GM23338 (cell line): ENCODE data around the gene COL18A1. TPM values are rescaled to one million over a fixed set of nuclear protein-coding genes. Genes with fewer than 3 reads are reported as not detected.

ENCODE experiments used
- ATAC-seq: fragments of 200-7000 bp; cut with Tn5 transposase; 3 replicates; pipeline ENCODE4 v1.9.1; 2020
- DNase-seq: peaks from one replicate; pipeline ENCODE4 v3.0.0-alpha.2; 2015; ENCODE audit warnings: low spot score
- H2AFZ ChIP-seq: fragments of 200-600 bp; sonication (generic); 2 replicates; pipeline ENCODE4 v1.8.0; 2016; ENCODE audit warnings: antibody characterized with exemption, mild to moderate bottlenecking, moderate library complexity
- H3F3A ChIP-seq: fragments of 200-600 bp; sonication (generic); replicated peaks from 2 replicates; pipeline ENCODE4 v1.8.0; 2017; ENCODE audit warnings: antibody characterized with exemption, mixed run types, low read depth
- H3K27ac ChIP-seq: fragments of 200-600 bp; sonication (generic); 2 replicates; pipeline ENCODE4 v1.6.1; 2016; ENCODE audit warnings: low read depth
- H3K27me3 ChIP-seq: fragments of 200-600 bp; sonication (generic); 2 replicates; pipeline ENCODE4 v1.8.0; 2016; ENCODE audit warnings: mild to moderate bottlenecking, mixed run types, moderate library complexity; ENCODE audit not compliant: insufficient read depth
- H3K36me3 ChIP-seq: fragments of 200-600 bp; sonication (generic); 2 replicates; pipeline ENCODE4 v1.8.0; 2016; ENCODE audit warnings: mild to moderate bottlenecking; ENCODE audit not compliant: insufficient read depth
- H3K4me1 ChIP-seq: fragments of 200-600 bp; sonication (generic); 2 replicates; pipeline ENCODE4 v1.8.0; 2016; ENCODE audit warnings: mild to moderate bottlenecking, moderate library complexity; ENCODE audit not compliant: insufficient read depth
- H3K4me2 ChIP-seq: fragments of 200-600 bp; sonication (generic); 2 replicates; pipeline ENCODE4 v1.7.1; 2017; ENCODE audit warnings: mixed run types
- H3K4me3 ChIP-seq: fragments of 200-600 bp; sonication (generic); 2 replicates; pipeline ENCODE4 v1.6.1; 2016; ENCODE audit warnings: mixed run types
- H3K79me2 ChIP-seq: fragments of 200-600 bp; sonication (generic); replicated peaks from 2 replicates; pipeline ENCODE4 v1.8.0; 2017; ENCODE audit warnings: mild to moderate bottlenecking; ENCODE audit not compliant: insufficient read depth
- H3K9me2 ChIP-seq: fragments of 200-600 bp; sonication (generic); 2 replicates; pipeline ENCODE4 v1.8.0; 2017; ENCODE audit not compliant: insufficient read depth
- H4K20me1 ChIP-seq: fragments of 200-600 bp; sonication (generic); replicated peaks from 2 replicates; pipeline ENCODE4 v1.8.0; 2017; ENCODE audit warnings: mild to moderate bottlenecking; ENCODE audit not compliant: insufficient read depth
- H3K27ac Mint-ChIP-seq: 2 replicates; pipeline ENCODE4 v1.8.0; 2020; ENCODE audit warnings: inconsistent platforms, mild to moderate bottlenecking, moderate library complexity, mixed read lengths
- H3K27me3 Mint-ChIP-seq: 3 replicates; pipeline ENCODE4 v1.8.0; 2022; ENCODE audit warnings: low read depth, mild to moderate bottlenecking, moderate library complexity, mixed read lengths, inconsistent platforms; ENCODE audit not compliant: insufficient read depth, poor library complexity
- H3K36me3 Mint-ChIP-seq: 3 replicates; pipeline ENCODE4 v1.8.0; 2021; ENCODE audit warnings: low read depth, mild to moderate bottlenecking, inconsistent platforms, moderate library complexity, mixed read lengths
- H3K4me1 Mint-ChIP-seq: 3 replicates; pipeline ENCODE4 v1.8.0; 2020; ENCODE audit warnings: mild to moderate bottlenecking, inconsistent platforms, mixed read lengths
- H3K4me3 Mint-ChIP-seq: 3 replicates; pipeline ENCODE4 v1.8.0; 2021; ENCODE audit warnings: moderate library complexity, mild to moderate bottlenecking, inconsistent platforms, mixed read lengths
- H3K9me3 Mint-ChIP-seq: 3 replicates; pipeline ENCODE4 v1.8.0; 2020; ENCODE audit warnings: moderate library complexity, mild to moderate bottlenecking, inconsistent platforms, mixed read lengths
- CREB1 ChIP-seq: fragments of 250-450 bp; sonication (Bioruptor Pico); IDR thresholded peaks from 2 replicates; pipeline ENCODE4 v1.5.0; 2020; ENCODE audit warnings: low read depth, mild to moderate bottlenecking, moderate library complexity
- CTCF ChIP-seq, 2 experiments: fragments of 200-600 bp in 1 of 2; sonication (generic) in 1 of 2; conservative IDR thresholded peaks; 2 replicates each; pipeline versions ENCODE4 v1.5.1 to v1.6.1; 2016 to 2017; ENCODE audit warnings: antibody characterized with exemption in 2 of 2, low read depth in 2 of 2, mild to moderate bottlenecking in 2 of 2, moderate library complexity in 1 of 2
- NANOG ChIP-seq: IDR thresholded peaks from 2 replicates; pipeline ENCODE4 v1.6.1; 2016; ENCODE audit warnings: antibody characterized with exemption, borderline replicate concordance
- POLR2AphosphoS5 ChIP-seq: IDR thresholded peaks from 2 replicates; pipeline ENCODE4 v1.6.1; 2016; ENCODE audit warnings: antibody characterized with exemption, low read depth
- STAT1 ChIP-seq: IDR thresholded peaks from one replicate; pipeline ENCODE4 v1.6.1; 2016; ENCODE audit warnings: antibody characterized with exemption; ENCODE audit not compliant: unreplicated experiment
- ZNF462 ChIP-seq: fragments of 250-450 bp; sonication (Bioruptor Pico); IDR thresholded peaks from 2 replicates; pipeline ENCODE4 v1.5.0; 2020; ENCODE audit warnings: mild to moderate bottlenecking, moderate library complexity
- polyA plus RNA-seq: library from polyadenylated mRNA; unstranded; fragments of >200 nt; fragmentation: Nextera tagmentation; extraction: Ambion mirVana; gene quantifications from 2 replicates; pipeline ENCODE4 v1.2.1, GENCODE V29; 2016
- total RNA-seq: library from RNA; depleted of rRNA; stranded (reverse); fragments of >200 nt; shearing (Covaris generic); gene quantifications from 2 replicates; pipeline ENCODE4 v1.2.3, GENCODE V29; 2014

Gene COL18A1
- total and polyA plus RNA-seq, 2 experiments from 2014 or later = 38.4 to 430 TPM

GRCh38 chr21:45427331-45428271, 22.6 kb downstream of the COL18A1 start (continued):
- no peak for TF ChIP-seq ZNF462 (CRISPR knock-in tag)

GRCh38 chr21:45428534-45428933, 23.6 kb downstream of the COL18A1 start:
- TF ChIP-seq STAT1 (no peak), CTCF (conservative IDR thresholded peaks at IDR 0.05; ENCODE audit: low read depth in 2 of 2) (no peak), CREB1 (no peak), POLR2AphosphoS5 (no peak), NANOG (no peak)
- H3K79me2 ChIP-seq = peaks cover 96% of the 10 kb centered on the region
- H3F3A ChIP-seq = no peaks in the 10 kb centered on the region
- no peaks in the 10 kb centered on the region for H3K27me3 ChIP-seq
- H4K20me1 ChIP-seq = peaks cover 26% of the 10 kb centered on the region
- no peak overlapping the region for H3K4me3 ChIP-seq
- Mint-ChIP-seq H3K27ac (no peak overlapping the region), H3K27me3 (peaks cover 16% of the 10 kb centered on the region), H3K4me1 (peaks cover 54% of the 10 kb centered on the region), H3K4me3 (no peak overlapping the region), H3K9me3 (no peaks in the 10 kb centered on the region), H3K36me3 (peaks cover 15% of the 10 kb centered on the region; the same call in 2 of the 3 replicates)
- no peak for DNase-seq
- H3K9me2 ChIP-seq = no peaks in the 10 kb centered on the region
- H3K4me2 ChIP-seq = no peak overlapping the region
- H3K4me1 ChIP-seq = peaks cover 20% of the 10 kb centered on the region
- H3K36me3 ChIP-seq = no peaks in the 10 kb centered on the region
- no peak for ATAC-seq
- H3K27ac ChIP-seq = no peak overlapping the region
- no peak overlapping the region for H2AFZ ChIP-seq
